HG02588 (cell line): ENCODE data around the gene CELSR1.

Experiments used
- ATAC-seq: cut with Tn5 transposase; IDR thresholded peaks from one replicate; pipeline ENCODE4 v1.9.1; 2021; ENCODE audit warnings: mild to moderate bottlenecking, moderate library complexity; ENCODE audit not compliant: unreplicated experiment

Gene CELSR1

GRCh38 chr22:46369716-46370583 is 167.5 kb downstream of the CELSR1 start:
- no peak for ATAC-seq

- ATAC-seq, result no peak
Measured at GRCh38 chr22:46368871-46369715, 168.3 kb downstream of the CELSR1 start.

GRCh38 chr22:46368422-46368821 is 169.0 kb downstream of the CELSR1 start:
- no peak for ATAC-seq

- ATAC-seq, result no peak
Measured at GRCh38 chr22:46367707-46368191, 169.7 kb downstream of the CELSR1 start.

- no peak for ATAC-seq
Measured at GRCh38 chr22:46366801-46367706, 170.4 kb downstream of the CELSR1 start.

GRCh38 chr22:46366327-46366731 is 171.1 kb downstream of the CELSR1 start:
- no peak for ATAC-seq

GRCh38 chr22:46365166-46365624 is 172.2 kb downstream of the CELSR1 start:
- ATAC-seq, result no peak

- ATAC-seq, result no peak
Measured at GRCh38 chr22:46364341-46365165, 172.9 kb downstream of the CELSR1 start.

- no peak for ATAC-seq
Measured at GRCh38 chr22:46363611-46364321, 173.7 kb downstream of the CELSR1 start.

- ATAC-seq, result no peak
Measured at GRCh38 chr22:46362934-46363515, 174.4 kb downstream of the CELSR1 start.

GRCh38 chr22:46362203-46362933 is 175.1 kb downstream of the CELSR1 start:
- no peak for ATAC-seq

GRCh38 chr22:46361826-46362202 is 175.6 kb downstream of the CELSR1 start:
- no peak for ATAC-seq

GRCh38 chr22:46360891-46361290 is 176.5 kb downstream of the CELSR1 start:
- no peak for ATAC-seq

GRCh38 chr22:46360097-46360496 is 177.3 kb downstream of the CELSR1 start:
- ATAC-seq, result no peak

- no peak for ATAC-seq
Measured at GRCh38 chr22:46359362-46359761, 178.1 kb downstream of the CELSR1 start.

GRCh38 chr22:46358766-46359165 is 178.7 kb downstream of the CELSR1 start:
- no peak for ATAC-seq

- no peak for ATAC-seq
Measured at GRCh38 chr22:46357711-46358520, 179.5 kb downstream of the CELSR1 start.
